Renal cortical epithelial cell (primary cell): ENCODE data around the gene CPZ. TPM values are rescaled to one million over a fixed set of nuclear protein-coding genes. Genes with fewer than 3 reads are reported as not detected.

ENCODE experiments used
- DNase-seq: peaks from one replicate; pipeline ENCODE4 v3.0.0-alpha.2; 2011; ENCODE audit warnings: low read depth
- total RNA-seq: library from RNA; depleted of rRNA; stranded (reverse); fragments of >200 nt; gene quantifications from 2 replicates; pipeline ENCODE4 v1.2.3, GENCODE V29; 2014

Gene CPZ
- 0.20 TPM in 1 of 2 replicates, not detected in the other for total RNA-seq

DNA sequence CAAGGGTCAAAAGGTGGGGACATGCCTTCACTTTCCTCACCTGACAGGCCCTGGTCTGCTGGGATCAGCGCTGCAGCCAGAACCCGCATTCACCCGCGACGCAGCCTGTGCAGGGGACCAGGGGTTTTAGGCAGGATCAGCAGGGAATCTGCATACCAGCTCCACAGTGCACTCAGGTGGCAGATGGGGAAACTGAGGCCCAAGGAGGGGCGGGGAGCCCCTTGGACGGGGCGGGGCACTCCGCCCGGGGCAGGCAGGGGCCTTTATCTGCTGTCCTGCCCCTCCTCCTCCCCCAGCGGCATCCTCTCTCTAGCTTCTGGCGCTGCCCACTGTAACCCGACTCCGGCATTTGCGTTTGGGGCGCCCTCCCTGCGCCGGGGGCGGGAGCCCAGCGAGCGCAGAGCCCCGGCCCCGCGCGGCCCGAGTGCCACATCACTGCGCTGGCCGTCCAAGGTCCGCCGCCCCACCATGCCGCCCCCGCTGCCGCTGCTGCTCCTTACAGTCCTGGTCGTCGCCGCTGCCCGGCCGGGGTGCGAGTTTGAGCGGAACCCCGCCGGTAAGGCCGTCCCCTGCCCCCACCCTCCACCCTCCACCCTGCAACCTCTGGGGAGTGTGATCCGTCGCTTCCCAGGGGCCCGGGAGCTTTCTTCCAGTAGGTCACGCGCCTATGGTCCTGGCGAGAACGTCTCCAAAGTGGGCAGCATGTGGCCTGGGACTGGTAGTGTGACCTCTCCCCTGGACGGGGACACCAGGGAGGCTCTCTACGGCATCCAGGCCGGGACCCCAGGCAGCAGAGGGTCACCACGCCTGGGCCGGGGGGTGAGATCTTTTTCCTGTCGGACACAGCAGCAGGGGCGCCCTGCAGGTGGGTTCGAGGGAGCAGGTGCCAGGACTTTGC is at the start of gene CPZ:
Gene CPZ, plus strand, starts transcription at position 400 of the 898 bp plus-strand sequence. Its CDS starts 69 bp downstream, at position 469.
- no peak for DNase-seq

GRCh38 chr4:8542776-8543525 is 49.6 kb upstream of the CPZ start:
- DNase-seq = no peak

GRCh38 chr4:8543623-8544022 is 48.9 kb upstream of the CPZ start:
- no peak for DNase-seq

DNA sequence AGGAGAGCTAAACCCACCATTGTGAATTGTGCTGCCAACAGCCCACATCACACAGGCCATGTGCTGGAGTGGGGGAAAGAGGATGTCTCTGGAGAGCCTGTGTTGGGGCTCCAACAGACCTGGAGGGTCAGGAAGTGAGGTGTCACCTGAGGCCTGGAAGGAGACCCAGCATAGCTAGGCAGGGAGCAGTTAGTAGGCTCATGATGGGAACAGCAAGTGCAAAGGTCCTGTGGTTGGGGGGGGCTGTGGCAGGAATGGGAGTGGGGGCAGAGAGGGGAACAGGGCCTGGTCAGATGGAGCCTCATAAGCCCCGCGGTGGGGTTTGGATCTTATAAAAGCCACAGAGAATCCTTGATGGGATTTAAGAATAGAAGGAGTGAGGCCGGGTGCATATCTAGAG is 48.3 kb upstream of the CPZ start:
- no peak for DNase-seq

DNA sequence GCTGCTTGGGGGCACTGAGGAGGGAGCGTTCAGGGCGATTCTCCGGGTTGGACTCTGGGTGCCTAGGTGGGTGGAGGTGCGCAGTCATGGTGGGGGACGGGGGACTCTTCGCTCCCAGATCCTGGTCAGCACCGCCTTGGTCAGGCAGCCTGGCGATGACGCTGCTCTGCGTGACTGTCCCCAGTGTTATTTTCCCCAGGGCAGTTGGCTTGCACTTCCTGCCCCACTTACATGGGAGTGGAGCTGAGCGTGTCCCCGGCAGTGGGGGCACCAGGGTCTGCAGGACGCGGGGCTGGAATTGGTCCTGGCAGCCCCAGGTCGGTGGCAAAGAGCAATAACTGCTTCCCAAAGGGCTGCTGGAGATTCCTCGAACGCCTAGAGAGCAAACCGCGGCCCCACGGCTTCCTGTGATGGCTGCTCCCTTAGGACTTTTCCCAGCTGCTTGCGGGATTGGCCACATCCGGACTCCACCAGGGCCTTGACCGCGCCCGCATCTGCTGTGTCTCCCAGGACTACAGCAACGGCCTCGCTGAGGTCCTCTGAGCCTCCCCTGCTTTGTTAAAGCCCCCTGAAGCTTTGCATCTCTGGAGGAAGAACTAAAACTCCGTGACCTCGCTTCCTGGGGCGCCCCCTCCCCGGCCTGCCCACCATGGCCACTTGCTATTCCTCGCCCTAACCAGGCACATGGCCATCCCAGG is 47.7 kb upstream of the CPZ start:
- DNase-seq = no peak

- no peak for DNase-seq
Observed at GRCh38 chr4:8545439-8545765, 47.2 kb upstream of the CPZ start.

GRCh38 chr4:8546766-8547107 is 45.8 kb upstream of the CPZ start:
- DNase-seq = no peak

- peak; percentile 44 for DNase-seq
Observed at GRCh38 chr4:8547108-8547911, 45.3 kb upstream of the CPZ start.

DNA sequence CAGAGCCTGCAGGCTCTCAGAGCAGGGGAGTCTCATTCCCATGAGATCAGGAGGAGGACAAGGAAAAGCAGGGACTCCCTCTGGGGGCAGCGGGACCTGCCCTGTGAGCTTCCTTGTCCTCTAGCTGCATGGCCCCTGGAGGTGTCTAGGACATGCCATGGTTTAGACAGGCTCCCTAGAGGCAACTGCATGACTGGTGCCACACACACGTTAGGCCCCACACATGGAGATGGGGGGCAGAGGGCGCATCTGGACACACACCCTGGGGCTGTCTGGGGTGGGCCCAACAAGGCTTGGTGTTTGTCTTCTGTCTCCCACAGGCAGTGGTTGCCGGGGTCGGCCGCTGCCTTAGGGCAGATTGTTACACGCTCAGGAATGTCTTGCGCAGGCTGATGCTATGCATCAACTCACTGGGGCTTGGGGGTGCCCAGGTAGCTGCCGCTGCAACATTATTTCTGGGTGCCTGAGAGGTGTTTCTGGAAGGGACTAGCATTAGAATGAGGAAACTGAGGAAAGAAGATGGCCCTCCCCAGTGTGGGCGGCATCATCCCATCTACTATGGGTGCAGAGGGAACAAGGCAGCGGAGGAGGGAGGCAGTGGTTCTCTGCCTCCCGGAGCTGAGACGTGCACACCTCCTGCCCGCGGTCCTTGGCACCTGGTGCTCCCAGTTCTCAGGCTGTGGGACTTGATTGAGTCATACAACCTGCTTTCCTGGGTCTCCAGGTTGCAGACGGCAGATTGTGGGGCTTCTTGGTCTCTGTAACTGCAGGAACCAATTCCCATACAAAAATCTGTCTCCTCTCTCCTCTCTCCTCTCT is 44.4 kb upstream of the CPZ start:
- no peak for DNase-seq

- DNase-seq = no peak
Observed at GRCh38 chr4:8548731-8549351, 43.7 kb upstream of the CPZ start.

DNA sequence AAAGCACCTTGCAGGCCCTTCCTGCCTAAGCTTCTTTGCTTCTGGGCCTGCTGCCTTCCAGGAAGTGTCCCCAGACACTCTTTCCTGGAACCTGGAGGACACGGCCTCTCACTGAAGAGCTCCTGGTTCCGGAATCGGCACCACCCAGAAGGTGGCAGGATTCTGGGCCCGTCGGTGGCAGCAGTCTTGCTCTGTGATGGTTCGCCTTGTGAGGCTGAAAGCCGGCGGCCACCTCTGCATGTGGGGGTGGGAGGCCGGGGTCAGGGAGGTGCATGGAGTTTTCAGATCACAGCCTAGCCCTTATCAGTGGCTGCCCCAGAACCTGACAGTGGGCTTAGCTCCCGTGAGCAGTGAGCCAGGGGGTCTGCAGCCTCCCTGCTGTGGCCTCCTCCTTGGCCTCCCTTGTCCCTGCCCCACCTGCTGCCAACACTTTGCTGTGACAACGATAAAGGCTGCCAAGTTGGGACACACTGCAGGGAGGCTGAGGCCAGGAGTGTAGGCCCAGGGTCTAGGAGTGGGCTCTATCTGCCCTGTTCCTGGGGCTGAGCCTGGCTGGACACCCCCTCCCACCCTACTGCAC is 43.1 kb upstream of the CPZ start:
- DNase-seq = no peak

GRCh38 chr4:8550691-8551090 is 41.9 kb upstream of the CPZ start:
- DNase-seq = no peak

DNA sequence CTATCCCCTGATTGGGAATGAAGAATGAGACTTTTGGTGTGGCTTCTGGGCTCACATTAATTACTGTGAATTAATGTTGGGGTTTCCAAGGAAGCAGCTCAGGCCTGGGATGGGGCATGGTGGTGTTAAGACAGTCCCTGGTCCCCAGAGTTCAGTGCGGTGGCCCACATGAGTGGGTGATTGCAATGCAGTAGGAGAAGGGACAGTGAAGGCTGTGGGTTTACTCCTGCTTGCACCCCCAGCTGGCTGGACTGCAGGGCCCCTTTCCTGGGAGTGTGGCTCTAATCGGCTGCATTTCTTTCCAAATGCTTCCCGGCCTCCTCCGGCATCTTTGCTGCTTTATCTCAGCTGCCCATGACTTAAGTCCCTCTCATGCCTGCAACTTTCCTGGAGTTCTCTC is 40.5 kb upstream of the CPZ start:
- DNase-seq = no peak

GRCh38 chr4:8552581-8553205 is 39.9 kb upstream of the CPZ start:
- no peak for DNase-seq

- no peak for DNase-seq
Observed at GRCh38 chr4:8553216-8553615, 39.3 kb upstream of the CPZ start.

GRCh38 chr4:8553991-8554405 is 38.6 kb upstream of the CPZ start:
- DNase-seq = no peak

DNA sequence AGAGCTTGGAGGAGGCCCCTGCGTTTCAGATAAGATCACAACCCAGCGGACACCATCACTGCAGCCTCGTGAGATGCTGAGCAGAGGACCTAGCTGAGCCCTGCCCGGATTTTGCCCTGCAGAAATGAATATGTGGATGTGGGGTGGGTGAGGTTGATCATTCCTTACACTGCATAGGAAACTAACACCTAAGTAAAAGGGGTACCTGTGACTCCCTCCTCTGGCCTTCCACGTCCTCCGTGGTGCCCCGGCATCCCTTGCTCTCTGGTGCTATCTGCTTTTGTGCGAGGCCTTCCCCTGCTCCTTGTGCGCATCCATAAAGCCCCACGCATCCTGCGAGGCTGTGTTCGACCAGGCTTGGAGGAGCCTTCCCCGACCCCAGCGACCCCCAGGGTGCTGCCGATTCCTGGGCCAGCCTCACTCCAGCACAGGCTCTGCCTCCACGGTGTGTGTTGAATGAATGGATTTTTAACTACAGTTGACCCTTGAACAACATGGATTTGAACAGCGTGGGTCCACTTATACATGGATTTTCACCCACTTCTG is 37.9 kb upstream of the CPZ start:
- no peak for DNase-seq

DNA sequence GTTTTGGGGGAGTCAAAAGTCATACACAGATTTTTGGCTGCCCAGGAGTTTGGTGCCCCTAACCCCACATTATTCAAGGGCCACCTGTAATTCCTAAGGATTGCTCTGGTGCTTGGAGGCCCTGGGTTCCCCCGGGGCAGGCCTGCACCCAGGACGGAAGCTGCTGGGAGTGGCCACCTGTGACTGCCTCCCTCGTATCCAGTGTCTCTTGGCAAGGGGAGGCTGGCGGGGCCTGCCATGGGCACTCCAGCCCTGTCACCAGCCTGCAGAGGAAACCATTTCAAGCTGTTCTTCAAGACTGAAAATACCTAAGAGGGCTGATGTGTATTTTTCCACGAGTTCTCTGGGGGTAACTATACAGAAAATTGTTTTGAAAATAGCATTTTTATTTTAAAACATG is 36.8 kb upstream of the CPZ start:
- DNase-seq = no peak
